WTC11 (cell line): ENCODE data around the gene GPR34. TPM values are rescaled to one million over a fixed set of nuclear protein-coding genes. Genes with fewer than 3 reads are reported as not detected.

Experiments used
- ATAC-seq: fragments of 200-7000 bp; cut with Tn5 transposase; 2 replicates; pipeline ENCODE4 v1.10.0; 2021; ENCODE audit warnings: mild to moderate bottlenecking, moderate library complexity
- CTCF ChIA-PET: fragments of 300-600 bp; sonication (Branson Sonifier 250); formaldehyde crosslinking; loops from one replicate; lab custom pipeline; 2021; ENCODE audit warnings: antibody characterized with exemption; lab: Charles Lee
- POLR2A ChIA-PET: fragments of 350-600 bp; sonication (Branson Sonifier 250); formaldehyde crosslinking; loops from one replicate; lab custom pipeline; 2021; ENCODE audit warnings: antibody characterized with exemption; lab: Charles Lee
- DNase-seq: peaks from one replicate; pipeline ENCODE4 v3.0.0; 2021; ENCODE audit warnings: low spot score
- H3K27ac Mint-ChIP-seq: 2 replicates; pipeline ENCODE4 v1.8.0; 2021; ENCODE audit warnings: mixed read lengths
- H3K27me3 Mint-ChIP-seq: 2 replicates; pipeline ENCODE4 v1.8.0; 2021; ENCODE audit warnings: low read depth, mild to moderate bottlenecking, moderate library complexity, mixed read lengths
- H3K36me3 Mint-ChIP-seq: 2 replicates; pipeline ENCODE4 v1.8.0; 2021; ENCODE audit warnings: mixed read lengths
- H3K4me1 Mint-ChIP-seq: 2 replicates; pipeline ENCODE4 v1.8.0; 2022; ENCODE audit warnings: mixed read lengths
- H3K4me3 Mint-ChIP-seq: 2 replicates; pipeline ENCODE4 v1.8.0; 2021; ENCODE audit warnings: mild to moderate bottlenecking, moderate library complexity, mixed read lengths
- H3K9me3 Mint-ChIP-seq: 2 replicates; pipeline ENCODE4 v1.8.0; 2021; ENCODE audit warnings: mixed read lengths
- CBFB ChIP-seq: sonication (generic); formaldehyde crosslinking; IDR thresholded peaks from 2 replicates; pipeline ENCODE4 v1.8.1; 2022; ENCODE audit warnings: mild to moderate bottlenecking, low read depth, missing genetic modification reagents
- FOXK1 ChIP-seq: sonication (generic); formaldehyde crosslinking; IDR thresholded peaks from 2 replicates; pipeline ENCODE4 v1.8.0; 2022; ENCODE audit warnings: mild to moderate bottlenecking, moderate library complexity, missing genetic modification reagents
- GABPB1 ChIP-seq: sonication (generic); formaldehyde crosslinking; IDR thresholded peaks from 2 replicates; pipeline ENCODE4 v1.8.1; 2023; ENCODE audit warnings: mild to moderate bottlenecking, missing genetic modification reagents
- GTF2I ChIP-seq: fragments of 250-450 bp; sonication (Bioruptor Pico); conservative IDR thresholded peaks from 2 replicates; pipeline ENCODE4 v1.4.0; 2021; ENCODE audit warnings: mild to moderate bottlenecking
- JUN ChIP-seq: sonication (generic); formaldehyde crosslinking; IDR thresholded peaks from 2 replicates; pipeline ENCODE4 v1.8.0; 2023; ENCODE audit warnings: mild to moderate bottlenecking, missing genetic modification reagents
- MXD4 ChIP-seq: fragments of 250-450 bp; sonication (Bioruptor Pico); IDR thresholded peaks from 2 replicates; pipeline ENCODE4 v1.8.0; 2021; ENCODE audit warnings: mild to moderate bottlenecking, moderate library complexity, borderline replicate concordance
- MYBL2 ChIP-seq: sonication (generic); formaldehyde crosslinking; IDR thresholded peaks from 2 replicates; pipeline ENCODE4 v1.8.1; 2023; ENCODE audit warnings: mild to moderate bottlenecking, moderate library complexity, missing genetic modification reagents
- RELA ChIP-seq: sonication (generic); formaldehyde crosslinking; IDR thresholded peaks from 2 replicates; pipeline ENCODE4 v1.8.1; 2022; ENCODE audit warnings: missing genetic modification reagents, mild to moderate bottlenecking, borderline replicate concordance
- SMAD3 ChIP-seq: sonication (generic); formaldehyde crosslinking; IDR thresholded peaks from 2 replicates; pipeline ENCODE4 v1.8.0; 2022; ENCODE audit warnings: missing genetic modification reagents, mild to moderate bottlenecking, borderline replicate concordance
- ZNF263 ChIP-seq: sonication (generic); formaldehyde crosslinking; IDR thresholded peaks from 2 replicates; pipeline ENCODE4 v1.8.1; 2022; ENCODE audit warnings: low read depth, mild to moderate bottlenecking, moderate library complexity, missing genetic modification reagents
- ZNF317 ChIP-seq: sonication (generic); formaldehyde crosslinking; IDR thresholded peaks from 2 replicates; pipeline ENCODE4 v1.8.1; 2023; ENCODE audit warnings: low read depth, mild to moderate bottlenecking, moderate library complexity, missing genetic modification reagents, borderline replicate concordance
- ZNF423 ChIP-seq: fragments of 250-450 bp; sonication (Bioruptor Pico); IDR thresholded peaks from 2 replicates; pipeline ENCODE4 v2.1.2; 2022; ENCODE audit warnings: mild to moderate bottlenecking, moderate library complexity
- ZNF671 ChIP-seq: fragments of 250-450 bp; sonication (Bioruptor Pico); IDR thresholded peaks from 2 replicates; pipeline ENCODE4 v1.8.0; 2021; ENCODE audit warnings: mild to moderate bottlenecking
- total RNA-seq: library from RNA; stranded (reverse); gene quantifications from 3 replicates; pipeline ENCODE4 v1.2.3, GENCODE V29; 2021
- TF ChIP-seq, protein P1 (sequence below): sonication (generic); formaldehyde crosslinking; IDR thresholded peaks from 2 replicates; pipeline ENCODE4 v1.8.1; 2022; ENCODE audit warnings: missing genetic modification reagents, borderline replicate concordance
- TF ChIP-seq, protein P2 (sequence below): fragments of 250-450 bp; sonication (Bioruptor Pico); IDR thresholded peaks from 2 replicates; pipeline ENCODE4 v1.9.0; 2021; ENCODE audit warnings: mild to moderate bottlenecking
- TF ChIP-seq, protein P3 (sequence below): fragments of 250-450 bp; sonication (Bioruptor Pico); IDR thresholded peaks from 2 replicates; pipeline ENCODE4 v1.8.0; 2021; ENCODE audit warnings: mild to moderate bottlenecking
- TF ChIP-seq, protein P4 (sequence below): fragments of 250-450 bp; sonication (Bioruptor Pico); conservative IDR thresholded peaks from 2 replicates; pipeline ENCODE4 v1.9.0; 2021; ENCODE audit warnings: mild to moderate bottlenecking

Gene GPR34
- total RNA-seq, 1 experiment from 2014 or later = not detected

DNA sequence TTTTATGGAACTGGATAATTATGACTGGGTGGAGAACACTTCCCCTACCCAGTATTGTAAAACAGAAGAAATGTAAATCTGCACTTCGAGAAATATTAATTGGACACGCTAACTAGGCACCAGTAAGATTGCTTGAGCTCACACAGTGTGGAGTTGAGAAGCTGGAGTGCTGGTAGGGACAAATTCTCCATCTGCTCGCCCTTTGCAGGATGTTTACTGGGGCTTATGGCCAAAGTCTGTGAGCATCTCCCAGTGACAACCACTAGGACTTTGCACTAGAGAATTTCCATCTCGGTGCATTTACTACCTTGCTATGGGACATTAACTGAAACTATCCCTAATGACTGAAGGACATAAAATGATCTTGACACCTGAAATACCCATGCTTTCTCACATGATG is 33.7 kb upstream of the GPR34 start:
- Mint-ChIP-seq H3K36me3 (peaks cover 42% of the 10 kb centered on the region), H3K4me1 (peaks cover 15% of the 10 kb centered on the region), H3K9me3 (no peaks in the 10 kb centered on the region; the same call in 1 of the 2 replicates), H3K27me3 (no peaks in the 10 kb centered on the region), H3K4me3 (no peak overlapping the region), H3K27ac (no peak overlapping the region)
- POLR2A ChIA-PET = no interaction called here
- no peak for DNase-seq
- TF ChIP-seq ZNF263 (CRISPR knock-in tag) (no peak), ZNF317 (CRISPR knock-in tag) (no peak), SMAD3 (CRISPR knock-in tag) (no peak), FOXK1 (CRISPR knock-in tag) (no peak)
- TF ChIP-seq, protein P1, sequence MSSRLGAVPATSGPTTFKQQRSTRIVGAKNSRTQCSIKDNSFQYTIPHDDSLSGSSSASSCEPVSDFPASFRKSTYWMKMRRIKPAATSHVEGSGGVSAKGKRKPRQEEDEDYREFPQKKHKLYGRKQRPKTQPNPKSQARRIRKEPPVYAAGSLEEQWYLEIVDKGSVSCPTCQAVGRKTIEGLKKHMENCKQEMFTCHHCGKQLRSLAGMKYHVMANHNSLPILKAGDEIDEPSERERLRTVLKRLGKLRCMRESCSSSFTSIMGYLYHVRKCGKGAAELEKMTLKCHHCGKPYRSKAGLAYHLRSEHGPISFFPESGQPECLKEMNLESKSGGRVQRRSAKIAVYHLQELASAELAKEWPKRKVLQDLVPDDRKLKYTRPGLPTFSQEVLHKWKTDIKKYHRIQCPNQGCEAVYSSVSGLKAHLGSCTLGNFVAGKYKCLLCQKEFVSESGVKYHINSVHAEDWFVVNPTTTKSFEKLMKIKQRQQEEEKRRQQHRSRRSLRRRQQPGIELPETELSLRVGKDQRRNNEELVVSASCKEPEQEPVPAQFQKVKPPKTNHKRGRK = no peak
- TF ChIP-seq, protein P2, sequence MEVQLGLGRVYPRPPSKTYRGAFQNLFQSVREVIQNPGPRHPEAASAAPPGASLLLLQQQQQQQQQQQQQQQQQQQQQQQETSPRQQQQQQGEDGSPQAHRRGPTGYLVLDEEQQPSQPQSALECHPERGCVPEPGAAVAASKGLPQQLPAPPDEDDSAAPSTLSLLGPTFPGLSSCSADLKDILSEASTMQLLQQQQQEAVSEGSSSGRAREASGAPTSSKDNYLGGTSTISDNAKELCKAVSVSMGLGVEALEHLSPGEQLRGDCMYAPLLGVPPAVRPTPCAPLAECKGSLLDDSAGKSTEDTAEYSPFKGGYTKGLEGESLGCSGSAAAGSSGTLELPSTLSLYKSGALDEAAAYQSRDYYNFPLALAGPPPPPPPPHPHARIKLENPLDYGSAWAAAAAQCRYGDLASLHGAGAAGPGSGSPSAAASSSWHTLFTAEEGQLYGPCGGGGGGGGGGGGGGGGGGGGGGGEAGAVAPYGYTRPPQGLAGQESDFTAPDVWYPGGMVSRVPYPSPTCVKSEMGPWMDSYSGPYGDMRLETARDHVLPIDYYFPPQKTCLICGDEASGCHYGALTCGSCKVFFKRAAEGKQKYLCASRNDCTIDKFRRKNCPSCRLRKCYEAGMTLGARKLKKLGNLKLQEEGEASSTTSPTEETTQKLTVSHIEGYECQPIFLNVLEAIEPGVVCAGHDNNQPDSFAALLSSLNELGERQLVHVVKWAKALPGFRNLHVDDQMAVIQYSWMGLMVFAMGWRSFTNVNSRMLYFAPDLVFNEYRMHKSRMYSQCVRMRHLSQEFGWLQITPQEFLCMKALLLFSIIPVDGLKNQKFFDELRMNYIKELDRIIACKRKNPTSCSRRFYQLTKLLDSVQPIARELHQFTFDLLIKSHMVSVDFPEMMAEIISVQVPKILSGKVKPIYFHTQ = no peak
- no peak for ATAC-seq
- CTCF ChIA-PET = no interaction called here

DNA sequence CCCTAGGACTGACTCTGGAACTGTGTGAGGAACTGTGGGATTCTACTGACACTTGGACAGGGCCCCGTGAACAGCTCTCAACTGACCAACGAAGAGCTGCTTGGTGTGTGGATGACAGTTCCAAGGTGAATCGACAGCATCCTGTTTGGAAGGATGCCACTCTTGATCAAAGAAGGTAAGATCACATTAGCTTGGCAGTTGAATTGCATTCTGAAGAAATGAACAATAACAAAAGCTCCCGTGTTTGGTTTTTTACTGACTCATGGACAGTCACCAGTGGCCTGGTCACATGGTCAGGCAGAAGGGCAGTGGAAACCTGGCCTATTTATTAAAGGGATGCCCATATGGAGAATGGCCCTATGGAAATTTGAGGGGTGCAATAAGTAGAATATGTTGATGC is 33.1 kb upstream of the GPR34 start:
- no peaks in the 10 kb centered on the region for H3K27me3 Mint-ChIP-seq
- peaks cover 9% of the 10 kb centered on the region for H3K4me1 Mint-ChIP-seq
- no peaks in the 10 kb centered on the region; the same call in 1 of the 2 replicates for H3K9me3 Mint-ChIP-seq
- no peak overlapping the region for H3K27ac Mint-ChIP-seq
- H3K4me3 Mint-ChIP-seq = no peak overlapping the region
- POLR2A ChIA-PET = no interaction called here
- TF ChIP-seq JUN (CRISPR knock-in tag) (no peak), MXD4 (CRISPR knock-in tag) (no peak), ZNF671 (CRISPR knock-in tag) (no peak), MYBL2 (no peak), CBFB (no peak), GTF2I (no peak), GABPB1 (no peak), ZNF423 (no peak), RELA (CRISPR knock-in tag) (no peak)
- TF ChIP-seq, protein P3, sequence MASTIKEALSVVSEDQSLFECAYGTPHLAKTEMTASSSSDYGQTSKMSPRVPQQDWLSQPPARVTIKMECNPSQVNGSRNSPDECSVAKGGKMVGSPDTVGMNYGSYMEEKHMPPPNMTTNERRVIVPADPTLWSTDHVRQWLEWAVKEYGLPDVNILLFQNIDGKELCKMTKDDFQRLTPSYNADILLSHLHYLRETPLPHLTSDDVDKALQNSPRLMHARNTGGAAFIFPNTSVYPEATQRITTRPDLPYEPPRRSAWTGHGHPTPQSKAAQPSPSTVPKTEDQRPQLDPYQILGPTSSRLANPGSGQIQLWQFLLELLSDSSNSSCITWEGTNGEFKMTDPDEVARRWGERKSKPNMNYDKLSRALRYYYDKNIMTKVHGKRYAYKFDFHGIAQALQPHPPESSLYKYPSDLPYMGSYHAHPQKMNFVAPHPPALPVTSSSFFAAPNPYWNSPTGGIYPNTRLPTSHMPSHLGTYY (CRISPR knock-in tag) = no peak
- TF ChIP-seq, protein P4, sequence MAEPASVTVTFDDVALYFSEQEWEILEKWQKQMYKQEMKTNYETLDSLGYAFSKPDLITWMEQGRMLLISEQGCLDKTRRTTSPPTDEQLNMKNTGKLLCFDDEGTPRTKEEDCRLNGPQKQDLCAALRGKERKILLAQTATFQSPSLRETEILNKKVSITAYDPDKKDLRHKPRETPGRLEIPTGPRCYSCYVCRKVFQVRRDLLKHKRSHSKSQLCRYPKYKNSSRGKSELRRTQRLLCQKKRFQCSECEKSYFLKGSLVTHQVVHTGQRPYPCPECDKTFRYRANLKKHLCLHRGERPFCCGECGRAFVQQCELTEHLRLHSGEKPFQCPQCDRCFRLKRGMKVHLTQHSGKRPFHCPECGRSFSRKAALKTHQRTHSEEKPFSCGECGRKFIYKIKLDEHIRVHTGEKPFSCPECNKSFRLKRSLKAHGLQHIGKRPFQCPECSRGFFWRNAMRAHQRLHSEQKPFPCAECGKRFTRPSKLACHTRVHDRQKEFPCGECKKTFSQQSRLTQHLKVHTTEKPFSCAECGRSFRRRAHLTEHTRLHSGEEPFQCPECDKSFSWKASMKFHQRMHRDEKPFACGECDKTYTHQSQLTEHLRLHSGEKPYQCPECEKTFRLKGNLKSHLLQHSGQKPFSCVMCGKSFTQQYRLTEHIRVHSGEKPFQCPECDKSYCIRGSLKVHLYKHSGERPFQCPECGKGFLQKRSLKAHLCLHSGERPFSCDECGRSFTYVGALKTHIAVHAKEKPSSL (CRISPR knock-in tag) = no peak
- TF ChIP-seq, protein P1 = no peak
- CTCF ChIA-PET = no interaction called here
- DNase-seq = no peak
- ATAC-seq = no peak
- H3K36me3 Mint-ChIP-seq = peaks cover 42% of the 10 kb centered on the region
